SK-N-SH (cell line): Measurements from ENCODE around the gene RFLNA. TPM values are rescaled to one million over a fixed set of nuclear protein-coding genes. Genes with fewer than 3 reads are reported as not detected.

Experiments used
- CTCF ChIA-PET: fragments of 300-600, 350-600 bp; formaldehyde crosslinking; extraction: SDS; loops from one replicate; lab custom pipeline; 2021; lab: Yijun Ruan, JAX
- POLR2A ChIA-PET: fragments of 350-600 bp; sonication (Branson Sonifier 250); formaldehyde crosslinking; extraction: SDS; loops from one replicate; lab custom pipeline; 2020; ENCODE audit warnings: antibody characterized with exemption, inconsistent platforms; lab: Yijun Ruan, JAX
- DNase-seq: peaks from one replicate; pipeline ENCODE4 v3.0.0; 2012
- H2AFZ ChIP-seq: fragments of 200-600 bp; sonication (generic); 2 replicates; pipeline ENCODE4 v1.8.1; 2016; ENCODE audit warnings: antibody characterized with exemption, mild to moderate bottlenecking, low read depth
- H3F3A ChIP-seq: fragments of 200-600 bp; sonication (generic); replicated peaks from 2 replicates; pipeline ENCODE3; 2016; ENCODE audit warnings: antibody characterized with exemption, mild to moderate bottlenecking; ENCODE audit not compliant: insufficient read depth
- H3K27ac ChIP-seq, 2 experiments: fragments of 200-500 bp in 1 of 2; fragments of 200-600 bp in 1 of 2; sonication (Bioruptor generic) in 1 of 2; sonication (generic), shearing (Covaris generic) in 1 of 2; 2 replicates each; pipeline versions ENCODE4 v1.5.1 to v1.6.1; 2014 to 2016; ENCODE audit warnings: low read depth in 2 of 2, inconsistent platforms in 1 of 2, low read length in 1 of 2, mild to moderate bottlenecking in 1 of 2, mixed read lengths in 1 of 2
- H3K27me3 ChIP-seq: fragments of 200-600 bp; sonication (generic), shearing (Covaris generic); 2 replicates; pipeline ENCODE4 v1.6.1; 2016; ENCODE audit warnings: mixed run types; ENCODE audit not compliant: insufficient read depth
- H3K36me3 ChIP-seq, 2 experiments: fragments of 200-500 bp in 1 of 2; fragments of 200-600 bp in 1 of 2; sonication (Bioruptor generic) in 1 of 2; sonication (generic) in 1 of 2; replicated peaks in 1 of 2; 2 replicates each; pipeline versions ENCODE3 to v1.5.1; 2014 to 2016; ENCODE audit warnings: low read length in 1 of 2, mild to moderate bottlenecking in 1 of 2; ENCODE audit not compliant: insufficient read depth in 2 of 2, control insufficient read depth in 1 of 2
- H3K4me1 ChIP-seq, 2 experiments: fragments of 200-500 bp in 1 of 2; fragments of 200-600 bp in 1 of 2; sonication (Bioruptor generic) in 1 of 2; sonication (generic), shearing (Covaris generic) in 1 of 2; 2 replicates each; pipeline versions ENCODE4 v1.5.1 to v1.6.1; 2014 to 2016; ENCODE audit warnings: low read depth in 1 of 2, low read length in 1 of 2, mixed run types in 1 of 2; ENCODE audit not compliant: insufficient read depth in 2 of 2, control insufficient read depth in 1 of 2
- H3K4me2 ChIP-seq: fragments of 200-600 bp; sonication (generic), shearing (Covaris generic); 2 replicates; pipeline ENCODE4 v1.6.1; 2017; ENCODE audit warnings: mixed run types
- H3K4me3 ChIP-seq, 2 experiments: fragments of 200-500 bp in 1 of 2; fragments of 200-600 bp in 1 of 2; sonication (Bioruptor generic) in 1 of 2; sonication (generic), shearing (Covaris generic) in 1 of 2; 2 replicates each; pipeline versions ENCODE4 v1.5.1 to v1.8.1; 2014 to 2016; ENCODE audit warnings: low read depth in 2 of 2, inconsistent platforms in 1 of 2, low read length in 1 of 2, mild to moderate bottlenecking in 1 of 2, mixed read lengths in 1 of 2, moderate library complexity in 1 of 2
- H3K79me2 ChIP-seq: fragments of 200-600 bp; sonication (generic); 2 replicates; pipeline ENCODE4 v1.8.1; 2017; ENCODE audit warnings: mild to moderate bottlenecking; ENCODE audit not compliant: insufficient read depth
- H3K9ac ChIP-seq: fragments of 200-600 bp; sonication (generic); 2 replicates; pipeline ENCODE4 v1.6.1; 2017; ENCODE audit warnings: mixed run types
- H3K9me2 ChIP-seq: fragments of 200-600 bp; sonication (generic); 2 replicates; pipeline ENCODE4 v1.6.1; 2017; ENCODE audit warnings: mixed run types
- H3K9me3 ChIP-seq: fragments of 200-600 bp; sonication (generic); 2 replicates; pipeline ENCODE4 v1.6.1; 2017; ENCODE audit warnings: mixed run types, mild to moderate bottlenecking, moderate library complexity
- H4K20me1 ChIP-seq: fragments of 200-600 bp; sonication (generic); 2 replicates; pipeline ENCODE4 v1.6.1; 2017; ENCODE audit warnings: mild to moderate bottlenecking, mixed run types; ENCODE audit not compliant: insufficient read depth
- CHD2 ChIP-seq: fragments of 150-350 bp; IDR thresholded peaks from 2 replicates; pipeline ENCODE4 v1.6.1; 2018; ENCODE audit warnings: low read length; ENCODE audit not compliant: partially characterized antibody
- GATA2 ChIP-seq: sonication (generic); formaldehyde crosslinking; IDR thresholded peaks from 2 replicates; pipeline ENCODE4 v1.5.0; 2020; ENCODE audit warnings: mild to moderate bottlenecking, missing genetic modification reagents
- NFIC ChIP-seq: IDR thresholded peaks from 2 replicates; pipeline ENCODE4 v1.4.0; 2012; ENCODE audit warnings: borderline replicate concordance
- NRF1 ChIP-seq: IDR thresholded peaks from 2 replicates; pipeline ENCODE4 v1.6.1; 2012; ENCODE audit warnings: low read depth, mild to moderate bottlenecking, low read length
- PBX3 ChIP-seq: IDR thresholded peaks from 2 replicates; pipeline ENCODE4; 2012
- RCOR1 ChIP-seq: fragments of 150-350 bp; IDR thresholded peaks from 2 replicates; pipeline ENCODE4 v1.6.1; 2017; ENCODE audit warnings: antibody characterized with exemption, low read length
- RFX5 ChIP-seq: IDR thresholded peaks from 2 replicates; pipeline ENCODE4 v1.6.1; 2012; ENCODE audit warnings: mild to moderate bottlenecking, improper control_type of control experiment, low read length
- RXRA ChIP-seq: IDR thresholded peaks from 2 replicates; pipeline ENCODE4 v1.4.0; 2012; ENCODE audit warnings: low read depth, mild to moderate bottlenecking, borderline replicate concordance
- SIN3A ChIP-seq: IDR thresholded peaks from 2 replicates; pipeline ENCODE4 v1.6.1; 2012; ENCODE audit warnings: low read depth, mild to moderate bottlenecking, low read length, moderate library complexity, borderline replicate concordance
- TCF12 ChIP-seq: IDR thresholded peaks from 2 replicates; pipeline ENCODE4 v1.4.0; 2012
- ZBTB33 ChIP-seq: IDR thresholded peaks from 2 replicates; pipeline ENCODE4 v1.4.0; 2012; ENCODE audit warnings: low read depth, borderline replicate concordance
- WGBS: methylation state at CpG from one replicate; pipeline ENCODE4 v1.1.6; 2017; ENCODE audit warnings: low lambda C conversion rate; 5-methylcytosine and 5-hydroxymethylcytosine counted together
- polyA plus RNA-seq, 3 experiments: library from polyadenylated mRNA; depleted of rRNA; stranded (reverse); fragments of >200 nt; gene quantifications; 2 replicates each; pipeline ENCODE4 v1.2.3, GENCODE V29; 2012

The RFLNA gene
- polyA plus RNA-seq, 1 of the 3 experiments (the other 2 are of a cell fraction), result 0.10 TPM

GRCh38 chr12:124336184-124336437, 41.2 kb downstream of the RFLNA start:
- POLR2A ChIA-PET, result no interaction called here
- no peaks in the 10 kb centered on the region for H3K9me2 ChIP-seq
- H3K9me3 ChIP-seq, result no peaks in the 10 kb centered on the region
- H3K9ac ChIP-seq, result no peak overlapping the region
- 98% methylated on average over 12 of the region's 12 CpGs for WGBS
- H3K36me3 ChIP-seq, result peaks cover 46 to 62% of the 10 kb centered on the region in 2 experiments
- H3F3A ChIP-seq, result peaks cover 4% of the 10 kb centered on the region
- no peak overlapping the region for H3K4me3 ChIP-seq
- no peak for DNase-seq
- no peaks in the 10 kb centered on the region for H3K27me3 ChIP-seq
- peaks cover 31% of the 10 kb centered on the region; the same call in 1 of the 2 replicates for H4K20me1 ChIP-seq
- no peak overlapping the region for H2AFZ ChIP-seq
- CTCF ChIA-PET, result interaction anchor here (1.5 kb wide), 1 partner anchor 12 kb away, joined by 4 read pairs; no protein-coding TSS in a partner anchor
- H3K27ac ChIP-seq, result no peak overlapping the region
- peaks cover 8% of the 10 kb centered on the region; the same call in 1 of the 2 replicates for H3K79me2 ChIP-seq
- TF ChIP-seq TCF12 (no peak), PBX3 (no peak), CHD2 (no peak), SIN3A (no peak)
- TF ChIP-seq, all 33 proteins: peak for 0
- Histone ChIP-seq H3K4me2 (no peak overlapping the region), H3K4me1 (no peaks in the 10 kb centered on the region)

GRCh38 chr12:124336742-124337520, 42.0 kb downstream of the RFLNA start:
- H3K9ac ChIP-seq, result no peak overlapping the region
- H3K4me2 ChIP-seq, result no peak overlapping the region
- ChIA-PET POLR2A (no interaction called here), CTCF (interaction anchor here (1.5 kb wide), 1 partner anchor 15 kb away, joined by 3 read pairs; no protein-coding TSS in a partner anchor)
- H2AFZ ChIP-seq, result no peak overlapping the region
- 97% methylated on average over 38 of the region's 40 CpGs for WGBS
- no peak overlapping the region for H3K4me3 ChIP-seq
- H4K20me1 ChIP-seq, result peaks cover 38% of the 10 kb centered on the region; the same call in 1 of the 2 replicates
- no peak for TF ChIP-seq NRF1
- no peak for TF ChIP-seq RCOR1
- H3F3A ChIP-seq, result peaks cover 4% of the 10 kb centered on the region
- peaks cover 46 to 61% of the 10 kb centered on the region in 2 experiments for H3K36me3 ChIP-seq
- no peaks in the 10 kb centered on the region for H3K4me1 ChIP-seq
- H3K79me2 ChIP-seq, result peaks cover 12% of the 10 kb centered on the region; the same call in 1 of the 2 replicates
- no peaks in the 10 kb centered on the region for H3K27me3 ChIP-seq
- H3K9me2 ChIP-seq, result no peaks in the 10 kb centered on the region
- H3K9me3 ChIP-seq, result no peaks in the 10 kb centered on the region
- no peak for DNase-seq
- no peak overlapping the region for H3K27ac ChIP-seq

- H2AFZ ChIP-seq, result no peak overlapping the region
- no peak for TF ChIP-seq ZBTB33
- TF ChIP-seq RCOR1, result no peak
- no peak for TF ChIP-seq PBX3
- TF ChIP-seq RFX5, result no peak
- no peak for TF ChIP-seq CHD2
- TF ChIP-seq NFIC, result no peak
- TF ChIP-seq GATA2 (CRISPR knock-in tag), result no peak
- no peak for TF ChIP-seq RXRA
- peaks cover 4% of the 10 kb centered on the region for H3F3A ChIP-seq
- peaks cover 16% of the 10 kb centered on the region; the same call in 1 of the 2 replicates for H3K79me2 ChIP-seq
- peaks cover 42 to 58% of the 10 kb centered on the region in 2 experiments for H3K36me3 ChIP-seq
- H3K4me2 ChIP-seq, result no peak overlapping the region
- CTCF ChIA-PET, result interaction anchor here (1.5 kb wide), 1 partner anchor 16 kb away, joined by 3 read pairs; no protein-coding TSS in a partner anchor
- no peak overlapping the region for H3K9ac ChIP-seq
- H4K20me1 ChIP-seq, result peaks cover 42% of the 10 kb centered on the region; the same call in 1 of the 2 replicates
- no peaks in the 10 kb centered on the region for H3K27me3 ChIP-seq
- DNase-seq, result no peak
- no peaks in the 10 kb centered on the region for H3K9me2 ChIP-seq
- H3K4me3 ChIP-seq, result no peak overlapping the region
- POLR2A ChIA-PET, result no interaction called here
- no peaks in the 10 kb centered on the region for H3K9me3 ChIP-seq
- H3K27ac ChIP-seq, result no peak overlapping the region
- H3K4me1 ChIP-seq, result no peaks in the 10 kb centered on the region
- WGBS, result 92% methylated on average over 14 of the region's 14 CpGs
Measured at GRCh38 chr12:124337622-124338021, 42.7 kb downstream of the RFLNA start.
